NCI-H524 (cell line): ENCODE measurements around the gene FAM110D.

ENCODE experiments used
- DNase-seq, 2 experiments: peaks; one replicate each; lab custom pipeline; 2025; lab: John Stamatoyannopoulos, UW

The FAM110D gene

DNA sequence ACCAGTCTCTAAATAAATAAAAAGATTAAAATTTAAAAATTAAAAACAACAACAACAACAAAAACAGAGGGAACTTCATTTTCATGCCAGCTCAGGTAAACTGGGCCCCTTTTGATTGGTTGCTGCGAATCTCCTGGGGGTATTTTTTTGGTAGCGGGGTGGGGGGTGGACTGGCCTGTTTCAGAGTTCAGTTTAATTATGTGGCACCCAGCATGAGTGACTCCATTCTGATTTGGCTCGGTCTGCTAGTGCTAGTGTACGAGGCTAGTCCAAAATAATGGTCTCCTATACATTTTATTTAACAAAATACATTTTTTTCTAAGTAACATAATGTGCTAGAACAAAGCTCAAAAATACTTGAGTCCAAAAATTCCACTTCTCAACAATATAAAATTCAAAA lies 29.1 kb upstream of the FAM110D start:
- no peak for DNase-seq

DNA sequence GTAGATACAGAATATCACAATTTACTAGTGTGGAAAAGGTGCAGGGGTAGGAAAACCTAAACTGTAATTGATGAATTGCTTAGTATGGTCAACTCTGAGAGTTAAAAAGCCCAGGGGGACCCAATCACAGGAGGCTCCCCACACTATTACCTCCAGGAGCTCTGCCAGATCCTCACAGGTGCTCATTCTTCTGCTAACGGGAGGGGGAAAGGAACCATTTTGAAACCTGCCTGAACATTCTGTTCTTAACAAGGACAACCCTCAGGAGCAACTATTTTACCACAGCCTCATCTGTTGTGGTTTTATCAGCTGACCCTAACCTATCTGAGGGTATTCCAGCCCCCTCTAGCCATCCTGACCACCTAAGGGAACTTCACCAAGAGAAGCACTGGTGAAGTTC lies 28.2 kb upstream of the FAM110D start:
- no peak for DNase-seq

DNA sequence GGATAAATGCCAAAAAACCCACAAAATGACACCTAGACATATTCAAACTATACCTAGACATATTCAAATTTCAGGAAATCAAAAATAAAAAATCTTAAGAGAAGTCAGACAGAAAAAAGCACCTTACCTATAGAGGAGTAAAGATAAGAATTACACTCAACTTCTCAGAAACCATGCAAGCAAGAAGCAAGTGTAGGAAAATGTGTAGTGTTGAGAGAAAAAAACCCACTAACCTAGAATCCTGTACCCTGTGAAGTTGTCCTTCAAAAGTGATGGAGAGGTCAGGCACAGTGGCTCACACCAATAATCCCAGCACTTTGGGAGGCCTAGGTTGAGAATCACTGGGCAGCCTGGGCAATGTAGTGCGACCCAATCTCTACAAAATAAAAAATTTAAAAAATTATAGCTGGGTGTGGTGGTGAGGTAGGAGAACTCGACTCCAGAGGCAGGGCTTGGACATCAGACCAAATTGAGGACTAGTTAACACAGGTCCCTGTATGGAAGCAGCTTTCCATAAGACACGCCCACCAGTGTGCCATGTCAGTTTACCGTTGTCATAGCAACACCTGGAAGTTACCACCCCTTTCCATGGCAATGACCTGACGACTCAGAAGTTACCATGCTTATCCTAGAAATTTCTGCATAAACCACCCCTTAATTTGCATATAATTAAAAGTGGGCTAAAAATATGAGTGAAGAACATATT lies 26.6 kb upstream of the FAM110D start:
- no peak for DNase-seq

DNA sequence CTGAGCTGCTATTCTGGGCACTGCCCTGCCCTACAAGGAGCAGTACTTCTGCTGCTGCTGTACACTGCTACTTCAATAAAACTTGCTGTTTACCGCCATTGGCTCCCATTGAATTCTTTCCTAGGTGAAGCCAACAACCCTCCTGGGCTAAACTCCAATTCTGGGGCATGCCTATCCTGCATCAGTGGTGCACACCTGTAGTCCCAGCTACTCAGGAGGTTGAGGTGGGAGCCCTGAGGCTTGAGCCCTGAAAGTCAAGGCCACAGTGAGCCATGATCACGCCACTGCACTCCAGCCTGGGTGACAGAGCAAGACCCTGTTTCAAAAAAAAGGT lies 26.1 kb upstream of the FAM110D start:
- no peak for DNase-seq

DNA sequence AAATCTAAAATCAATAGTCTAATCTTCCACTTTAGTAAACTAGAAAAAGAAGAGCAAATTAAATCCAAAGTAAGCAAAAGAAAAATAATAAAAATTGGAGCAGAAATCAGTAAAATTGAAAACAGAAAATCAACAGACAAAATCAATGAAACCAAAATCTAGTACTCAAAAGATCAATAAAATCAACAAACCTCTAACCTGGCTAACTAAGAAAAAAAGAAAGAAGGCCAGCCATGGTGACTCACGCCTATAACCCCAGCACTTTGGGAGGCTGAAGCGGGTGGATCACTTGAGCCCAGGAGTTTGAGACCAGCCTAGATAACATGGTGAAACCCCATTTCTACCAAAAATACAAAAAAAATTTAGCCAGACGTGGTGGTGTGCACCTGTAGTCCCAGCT lies 24.4 kb upstream of the FAM110D start:
- DNase-seq = no peak

DNA sequence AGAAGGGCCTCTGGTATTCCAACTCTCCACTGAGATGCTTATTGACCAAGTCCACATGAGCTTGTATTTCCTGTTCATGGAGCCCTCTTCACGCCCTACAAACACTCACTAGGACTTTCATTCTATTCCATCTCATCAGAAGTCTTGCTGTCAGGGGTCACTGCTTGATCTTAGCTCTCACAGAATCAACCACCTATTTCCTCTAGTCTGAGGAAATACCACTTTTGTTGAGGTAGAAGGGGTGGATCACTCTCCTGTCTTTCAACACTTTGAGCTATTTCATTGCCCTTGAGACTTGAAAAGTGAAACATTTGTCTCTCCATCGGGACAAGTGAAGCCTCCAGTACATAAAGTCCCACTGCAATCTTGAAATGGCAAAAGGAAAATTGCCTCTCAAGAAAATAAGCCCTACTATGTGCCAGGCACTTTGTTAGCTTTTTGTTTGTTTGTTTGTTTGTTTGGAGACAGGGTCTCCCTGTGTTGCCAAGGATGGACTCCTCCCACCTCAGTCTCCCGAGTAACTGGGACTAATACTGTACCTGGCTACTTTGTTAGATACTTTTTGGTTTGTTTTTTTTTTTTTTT lies 19.8 kb upstream of the FAM110D start:
- no peak for DNase-seq

DNA sequence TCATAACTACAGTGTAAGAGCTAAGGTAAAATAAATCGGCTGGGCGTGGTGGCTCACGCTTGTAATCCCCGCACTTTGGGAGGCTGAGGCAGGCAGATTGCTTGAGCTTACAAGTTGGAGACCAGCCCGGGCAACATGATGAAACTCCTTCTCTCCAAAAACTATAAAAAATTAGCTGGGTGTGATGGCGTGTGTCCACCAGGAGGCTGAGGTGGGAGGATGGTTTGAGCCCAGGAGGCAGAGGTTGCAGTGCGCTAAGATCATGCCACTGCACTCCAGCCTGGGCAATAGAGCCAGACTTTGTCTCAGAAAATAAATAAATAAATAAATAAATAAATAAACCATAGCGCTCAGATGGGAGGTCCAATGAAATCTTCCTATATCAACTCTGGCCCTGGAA lies 16.7 kb upstream of the FAM110D start:
- no peak for DNase-seq

DNA sequence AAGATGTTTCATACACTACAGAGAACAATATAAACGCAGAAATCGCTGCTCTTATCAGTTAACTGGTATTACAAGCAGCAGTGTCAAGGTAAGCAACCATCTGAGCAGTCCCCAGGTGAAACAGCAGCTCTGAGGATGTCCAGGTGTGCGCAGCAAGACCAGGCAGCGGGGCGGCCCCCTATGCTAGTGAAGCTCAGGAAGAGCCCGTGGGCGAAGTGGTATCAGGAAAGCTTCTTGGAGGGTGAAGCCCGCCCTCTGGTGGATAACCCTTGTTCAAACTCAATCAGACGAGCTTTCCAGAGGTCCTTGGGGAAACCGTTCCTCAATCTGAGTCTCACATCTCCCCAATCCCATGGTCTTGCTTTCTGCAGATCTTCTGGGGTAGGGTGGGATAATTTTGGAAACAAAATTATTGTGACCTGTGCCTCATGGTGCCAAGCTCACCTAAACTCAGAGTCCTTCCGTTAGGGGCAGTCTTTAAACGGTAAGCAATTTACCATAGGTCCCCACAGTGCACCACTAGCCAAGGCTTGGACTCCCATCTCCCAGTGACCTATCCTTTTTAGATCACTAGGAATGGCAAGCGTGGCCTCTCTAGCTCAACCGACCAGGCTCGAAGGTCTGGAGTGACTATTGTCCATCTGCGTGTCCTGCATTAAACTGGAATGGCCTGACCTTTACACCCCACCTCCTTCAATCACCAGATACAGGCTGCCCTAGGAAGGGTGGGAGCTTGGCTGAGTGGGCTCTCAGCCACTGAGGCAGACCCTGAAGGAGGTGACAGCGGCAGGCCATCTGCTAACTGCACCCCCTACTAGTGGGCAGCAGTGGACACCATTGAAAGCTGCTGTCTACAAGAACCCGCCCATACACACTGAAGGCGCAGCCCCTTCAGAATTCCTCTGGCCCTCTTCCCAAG lies 13.6 kb upstream of the FAM110D start:
- DNase-seq = peak; percentile 67 to 87

DNA sequence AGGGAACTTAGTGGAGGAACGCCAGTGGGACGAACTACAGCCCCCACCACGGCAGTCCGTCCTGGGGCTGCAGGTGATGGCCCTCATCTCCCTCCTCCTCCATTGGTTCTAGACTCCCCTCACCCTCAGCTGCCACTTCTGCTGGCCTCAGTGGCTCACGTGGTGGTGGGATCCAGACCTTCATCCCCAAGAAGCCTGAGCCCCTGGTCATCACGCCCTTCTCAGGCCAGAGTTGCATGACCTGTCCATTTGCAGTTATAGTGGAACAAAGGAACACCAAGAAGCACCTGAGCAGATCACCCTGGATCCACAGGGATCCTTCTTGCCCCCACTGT lies 13.0 kb upstream of the FAM110D start:
- DNase-seq = no peak

DNA sequence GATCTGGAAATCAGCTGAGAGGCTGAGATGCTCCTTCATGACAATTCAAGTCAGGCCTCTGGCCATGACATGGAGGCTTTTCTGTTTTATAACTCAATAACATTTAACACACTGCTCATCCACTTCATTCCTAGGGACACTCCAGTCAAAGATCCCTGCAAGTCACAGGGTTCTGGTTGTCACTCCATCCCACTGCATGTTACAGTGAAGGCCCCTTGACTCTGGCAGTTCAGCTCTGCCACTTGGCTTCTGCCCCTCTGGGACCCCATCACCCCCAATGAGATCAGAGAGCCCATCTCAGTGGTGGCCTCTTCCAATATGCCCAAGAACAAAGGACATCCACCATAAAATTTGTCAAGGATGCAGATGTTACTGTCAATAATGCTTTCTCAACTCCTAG lies 10.0 kb upstream of the FAM110D start:
- no peak for DNase-seq

DNA sequence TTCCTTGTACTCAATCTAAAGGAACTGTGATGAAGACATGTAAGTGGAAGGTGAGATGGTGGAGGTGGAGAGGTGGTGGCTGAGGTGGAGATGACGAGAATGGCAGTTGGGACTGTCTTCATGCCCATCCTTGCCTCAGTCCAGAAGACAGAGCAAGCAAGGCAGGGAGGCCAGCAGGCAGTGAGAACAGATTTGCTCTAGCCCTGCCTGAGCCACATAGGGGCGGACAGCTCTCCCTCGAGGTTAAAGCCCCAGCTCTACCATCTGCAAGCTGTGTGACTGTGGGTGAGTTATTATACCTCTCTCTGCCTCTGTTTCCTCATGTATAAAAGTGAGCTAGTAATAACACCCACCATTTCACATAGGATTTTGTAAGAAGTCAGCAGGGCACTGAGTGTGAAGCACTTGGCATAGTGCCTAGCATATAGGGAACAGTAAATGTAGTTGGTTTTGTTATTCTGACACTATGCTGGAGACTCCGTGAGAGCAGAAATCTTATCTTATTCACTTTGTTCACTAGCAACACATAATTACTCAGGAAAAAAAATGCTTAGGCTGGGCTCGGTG lies 4.8 kb upstream of the FAM110D start:
- no peak for DNase-seq

DNA sequence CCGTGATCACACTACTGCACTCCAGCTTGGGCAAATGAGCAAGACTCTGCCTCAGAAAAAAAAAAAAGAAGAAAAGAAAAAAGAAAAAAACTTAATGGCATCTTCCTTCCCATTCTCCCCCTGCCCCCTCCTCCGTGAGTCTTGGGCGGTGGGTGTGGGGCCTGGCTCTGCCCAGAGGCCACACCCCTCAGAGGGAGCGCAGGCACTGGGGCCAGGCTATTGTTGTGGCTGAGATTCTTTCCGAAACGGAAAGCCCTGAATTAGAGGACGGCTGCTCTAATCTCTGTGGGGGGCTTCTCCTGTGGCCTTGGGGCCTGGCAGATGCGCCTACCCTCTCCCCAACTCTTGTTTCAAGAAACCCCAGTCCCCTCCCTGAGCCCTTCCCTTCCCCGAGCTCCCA lies 4.1 kb upstream of the FAM110D start:
- no peak for DNase-seq

DNA sequence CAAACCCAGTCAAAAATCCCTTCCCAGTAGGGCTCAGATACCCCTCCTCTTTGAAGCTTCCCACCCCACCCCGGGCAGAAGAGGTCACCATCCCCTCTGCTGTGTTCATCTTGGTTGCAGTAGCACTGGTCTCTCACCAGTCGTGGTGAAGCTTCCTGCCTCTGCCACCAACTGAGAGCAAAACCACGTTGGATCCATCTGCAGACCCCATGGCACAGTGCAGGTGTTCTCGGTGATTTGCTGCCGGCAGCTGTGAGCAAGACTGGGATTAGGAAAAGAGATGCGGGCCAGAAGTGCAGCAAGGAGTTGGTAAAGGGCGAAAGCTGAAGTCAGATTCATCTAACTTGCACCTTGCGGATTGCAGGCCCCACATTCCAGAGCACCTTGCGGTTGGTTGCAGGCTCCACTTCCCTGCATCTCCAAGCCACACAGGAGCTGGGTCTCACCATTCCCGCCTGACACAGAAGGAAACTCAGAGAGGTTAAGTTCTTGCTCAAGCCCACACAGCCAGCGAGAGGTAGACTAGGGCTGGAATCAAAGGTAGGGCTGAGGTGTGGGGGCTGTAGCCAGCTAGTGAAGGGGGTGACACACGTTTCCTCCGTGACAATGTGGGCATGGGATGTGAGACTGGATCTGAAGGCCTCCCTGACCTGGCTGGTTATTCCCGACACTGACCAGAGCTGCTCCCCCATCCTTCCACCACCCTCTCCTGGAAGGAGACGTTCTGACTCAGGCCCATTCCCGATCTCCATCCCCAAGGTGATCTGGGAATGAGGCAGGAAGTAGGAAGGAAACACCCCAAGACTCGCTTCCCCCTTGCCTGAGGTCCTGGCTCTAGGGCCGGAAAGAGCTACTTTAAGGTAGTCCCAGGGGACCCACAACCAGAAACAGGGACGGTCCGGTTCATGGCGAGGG lies 3.3 kb upstream of the FAM110D start:
- DNase-seq = no peak

DNA sequence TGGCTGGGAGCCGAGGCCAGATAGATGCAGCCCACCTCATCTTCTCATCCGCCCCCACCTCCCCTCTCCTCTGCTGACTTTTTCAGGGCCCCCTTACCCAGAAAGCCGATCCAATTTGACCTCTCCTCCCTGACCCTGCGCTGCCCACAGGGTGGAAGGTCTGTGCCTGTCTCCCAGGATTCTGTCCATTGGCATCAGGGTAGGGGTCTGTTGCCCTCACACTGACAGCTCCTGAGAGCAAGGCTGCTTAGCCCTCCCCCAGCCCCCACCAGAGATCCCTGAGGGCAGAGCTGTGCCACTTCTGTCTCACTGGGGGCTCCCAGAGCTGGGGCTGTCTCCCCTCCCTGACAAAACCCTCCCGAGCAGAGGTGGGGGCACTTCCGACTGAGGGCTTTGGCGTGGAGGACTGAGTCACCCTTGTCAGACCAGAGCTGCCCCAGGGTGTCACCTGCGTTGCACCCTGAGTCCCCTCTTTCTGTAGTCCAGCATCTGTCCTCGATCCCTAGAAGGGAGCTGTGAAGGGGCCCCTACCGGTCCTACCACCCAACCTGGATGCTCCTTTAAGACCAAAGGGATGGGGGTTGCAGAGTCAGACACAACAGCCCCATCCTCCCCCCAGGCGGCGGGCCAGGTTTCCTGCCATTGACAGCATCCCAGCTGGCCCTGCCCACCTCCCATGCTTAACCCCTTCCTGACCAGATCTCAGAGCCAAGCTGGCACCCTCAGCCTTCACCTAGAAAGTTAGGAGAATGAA lies 2.4 kb upstream of the FAM110D start:
- no peak for DNase-seq

DNA sequence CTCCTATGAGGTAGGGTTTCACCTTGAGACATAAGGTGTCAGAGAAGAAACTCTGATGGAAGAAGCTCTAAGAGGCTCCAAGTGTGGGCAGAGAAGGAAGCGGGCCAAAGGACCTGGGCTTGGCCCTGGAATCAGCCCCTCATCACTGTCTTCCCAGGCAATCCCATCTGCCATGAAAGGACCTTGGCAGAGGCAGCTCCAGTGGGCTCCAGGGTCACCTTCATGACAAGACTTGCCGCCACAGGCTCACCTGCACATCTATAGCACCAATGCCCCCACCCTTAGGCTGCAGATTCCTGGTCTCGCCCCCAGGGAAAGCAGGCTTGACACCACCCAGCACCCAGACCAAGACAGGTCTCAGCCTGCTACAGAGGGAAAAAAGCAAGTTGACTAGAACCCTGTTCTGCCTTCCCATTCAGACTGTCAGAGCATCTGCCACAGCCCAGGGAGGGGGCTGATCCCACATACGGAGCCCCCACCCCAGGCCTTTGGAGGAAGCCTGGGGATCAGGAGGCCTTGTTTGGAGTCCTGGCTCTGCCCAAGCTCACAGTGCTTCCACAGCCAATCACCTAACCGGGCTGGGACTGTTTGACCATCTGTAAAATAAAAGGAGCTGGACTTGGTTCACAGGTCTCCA lies 490 bp upstream of the FAM110D start:
- no peak for DNase-seq

DNA sequence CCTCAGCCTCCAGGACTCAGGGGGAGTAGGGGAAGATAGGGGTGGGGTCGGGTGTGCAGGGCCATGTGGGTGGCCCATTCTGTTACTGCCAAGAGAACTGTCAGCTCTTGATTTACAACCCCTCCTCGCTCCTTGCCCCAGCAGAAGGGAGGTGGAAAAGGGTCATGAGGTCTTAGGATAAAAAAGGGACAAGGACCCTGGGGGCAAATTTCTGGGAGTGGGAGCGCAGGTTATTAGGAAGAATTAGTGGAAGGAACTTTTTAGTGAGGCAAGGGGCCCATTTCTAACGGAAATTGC lies 812 bp downstream of the FAM110D start:
- no peak for DNase-seq

DNA sequence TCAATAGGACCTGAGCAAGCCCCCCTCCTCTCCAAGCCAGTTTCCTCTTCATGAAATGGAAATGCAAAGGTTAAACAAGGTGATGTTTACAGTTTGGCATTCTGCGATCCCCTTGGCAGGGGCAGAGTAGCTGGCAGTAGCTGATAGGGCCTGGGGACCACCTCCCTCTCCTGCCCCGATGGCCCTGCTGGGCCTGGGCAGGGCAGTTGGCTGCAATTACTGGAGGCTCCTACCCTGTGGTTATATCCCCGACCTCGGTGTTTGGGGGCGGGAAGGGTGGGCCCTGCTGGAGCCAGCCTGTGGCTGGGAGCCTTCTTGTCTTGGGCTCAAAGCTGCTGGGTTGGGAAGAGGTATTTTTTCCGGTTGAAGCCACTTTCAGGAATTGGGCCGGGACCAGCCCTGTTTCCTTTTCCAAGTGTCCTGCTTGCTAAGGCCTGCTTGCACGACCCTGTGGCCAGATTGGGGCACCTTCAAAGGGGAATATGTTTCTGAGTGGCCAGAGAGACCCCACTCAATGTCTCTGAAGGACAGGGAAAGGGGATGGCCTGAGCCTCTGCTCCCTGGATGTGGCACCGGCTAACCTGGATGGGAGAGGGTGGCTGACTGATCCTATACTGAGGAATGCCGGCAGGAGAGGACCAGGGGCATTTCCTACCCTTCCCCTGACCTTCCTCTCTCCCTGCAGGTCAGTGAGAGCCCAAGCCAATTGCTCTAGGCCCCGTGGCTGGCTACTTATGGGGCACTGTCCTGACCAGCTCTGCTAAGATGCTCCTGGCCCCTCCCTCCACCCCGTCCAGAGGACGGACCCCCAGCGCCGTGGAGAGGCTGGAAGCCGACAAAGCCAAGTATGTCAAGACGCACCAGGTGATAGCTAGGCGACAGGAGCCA lies 1.9 kb downstream of the FAM110D start:
- DNase-seq = no peak

DNA sequence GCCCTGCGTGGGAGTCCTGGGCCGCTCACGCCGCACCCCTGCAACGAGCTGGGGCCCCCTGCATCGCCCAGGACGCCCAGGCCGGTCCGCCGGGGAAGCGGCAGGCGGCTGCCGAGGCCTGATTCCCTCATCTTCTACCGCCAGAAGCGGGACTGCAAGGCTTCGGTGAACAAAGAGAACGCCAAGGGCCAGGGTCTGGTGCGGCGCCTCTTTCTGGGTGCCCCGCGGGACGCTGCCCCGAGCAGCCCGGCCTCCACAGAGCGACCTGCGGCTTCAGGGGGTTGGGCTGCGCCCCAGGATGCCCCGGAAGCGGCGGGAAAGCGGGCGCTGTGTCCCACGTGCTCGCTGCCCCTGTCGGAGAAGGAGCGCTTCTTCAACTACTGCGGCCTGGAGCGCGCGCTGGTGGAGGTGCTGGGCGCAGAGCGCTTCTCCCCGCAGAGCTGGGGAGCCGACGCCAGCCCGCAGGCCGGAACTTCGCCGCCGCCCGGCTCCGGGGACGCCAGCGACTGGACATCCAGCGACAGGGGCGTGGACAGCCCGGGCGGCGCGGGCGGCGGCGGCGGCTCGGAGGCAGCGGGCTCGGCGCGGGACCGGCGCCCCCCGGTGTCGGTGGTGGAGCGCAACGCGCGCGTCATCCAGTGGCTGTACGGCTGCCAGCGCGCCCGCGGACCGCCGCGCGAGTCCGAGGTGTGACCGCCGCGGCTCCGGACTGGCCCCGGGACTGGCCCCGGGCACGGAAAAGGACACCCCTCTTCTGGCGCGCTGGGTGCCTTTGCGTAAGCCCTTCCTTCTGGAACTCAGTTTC lies 2.7 kb downstream of the FAM110D start:
- peak in 1 of 2 experiments; percentile 59 for DNase-seq

DNA sequence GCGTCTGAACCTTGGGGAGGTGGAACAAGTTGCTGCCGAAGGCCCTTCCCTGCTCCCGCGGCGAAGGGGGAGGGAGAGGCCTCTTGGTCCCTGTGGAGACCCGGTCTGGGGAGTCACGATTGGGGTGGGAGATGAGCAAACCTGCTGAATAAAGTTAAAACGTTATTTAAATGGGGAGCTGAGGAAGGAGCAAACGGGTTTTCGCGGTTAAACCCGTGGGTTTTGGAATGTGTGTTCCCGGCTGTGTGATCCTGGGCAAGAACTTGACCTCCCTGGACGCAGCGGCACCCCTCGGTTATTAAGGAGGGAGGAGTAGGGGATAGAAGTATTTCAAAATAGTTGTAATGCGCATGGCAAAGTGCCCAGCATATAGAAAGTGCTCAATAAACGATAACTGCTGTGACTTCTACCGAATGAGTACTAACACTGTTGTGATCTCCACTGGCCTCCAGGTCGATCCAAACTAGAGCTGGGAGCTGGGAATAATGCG lies 3.4 kb downstream of the FAM110D start:
- no peak for DNase-seq
